ENCODE data around the gene UNC5A.
A peak's percentile ranks its signal among the peaks of the same experiment; 100 is the strongest.

The UNC5A gene

GRCh38 chr5:176810687-176811501, 535 bp downstream of the UNC5A start:
- DNase-seq (ENCODE audit: low spot score) = no peak
- Histone ChIP-seq H3K4me3 (peak overlapping the region; percentile 63), H3K27ac (no peak overlapping the region)
- no peak for TF ChIP-seq CTCF (IDR thresholded peaks at IDR 0.05)

GRCh38 chr5:176812269-176813259, 2.2 kb downstream of the UNC5A start:
- TF ChIP-seq CTCF (IDR thresholded peaks at IDR 0.05) = no peak
- no peak for DNase-seq (ENCODE audit: low spot score)

GRCh38 chr5:176813587-176814312, 3.4 kb downstream of the UNC5A start:
- no peak for TF ChIP-seq CTCF (IDR thresholded peaks at IDR 0.05)
- no peak for DNase-seq (ENCODE audit: low spot score)
- H3K27ac ChIP-seq = no peak overlapping the region
- no peak overlapping the region for H3K4me3 ChIP-seq

More at GRCh38 chr5:176812269-176813259, 2.2 kb downstream of the UNC5A start:
- H3K27ac ChIP-seq = no peak overlapping the region
- no peak overlapping the region for H3K4me3 ChIP-seq

GRCh38 chr5:176814313-176814685, 3.9 kb downstream of the UNC5A start:
- DNase-seq (ENCODE audit: low spot score) = no peak
- TF ChIP-seq CTCF (IDR thresholded peaks at IDR 0.05) = no peak
- Histone ChIP-seq H3K4me3 (no peak overlapping the region), H3K27ac (no peak overlapping the region)

- no peak for TF ChIP-seq CTCF (IDR thresholded peaks at IDR 0.05)
- no peak overlapping the region for H3K27ac ChIP-seq
- no peak for DNase-seq (ENCODE audit: low spot score)
- no peak overlapping the region for H3K4me3 ChIP-seq
These were observed 4.6 kb downstream of the UNC5A start for GRCh38 chr5:176814836-176815438.

GRCh38 chr5:176816043-176816745, 5.8 kb downstream of the UNC5A start:
- no peak for DNase-seq (ENCODE audit: low spot score)
- TF ChIP-seq CTCF (IDR thresholded peaks at IDR 0.05) = no peak
- no peak overlapping the region for H3K4me3 ChIP-seq

More at GRCh38 chr5:176816043-176816745, 5.8 kb downstream of the UNC5A start:
- no peak overlapping the region for H3K27ac ChIP-seq
